ENCODE data around the gene HMCN2. TPM values are rescaled to one million over a fixed set of nuclear protein-coding genes. Genes with fewer than 3 reads are reported as not detected.

The HMCN2 gene
- total RNA-seq, 1 donor from 2014 or later, result 7.8 TPM

DNA sequence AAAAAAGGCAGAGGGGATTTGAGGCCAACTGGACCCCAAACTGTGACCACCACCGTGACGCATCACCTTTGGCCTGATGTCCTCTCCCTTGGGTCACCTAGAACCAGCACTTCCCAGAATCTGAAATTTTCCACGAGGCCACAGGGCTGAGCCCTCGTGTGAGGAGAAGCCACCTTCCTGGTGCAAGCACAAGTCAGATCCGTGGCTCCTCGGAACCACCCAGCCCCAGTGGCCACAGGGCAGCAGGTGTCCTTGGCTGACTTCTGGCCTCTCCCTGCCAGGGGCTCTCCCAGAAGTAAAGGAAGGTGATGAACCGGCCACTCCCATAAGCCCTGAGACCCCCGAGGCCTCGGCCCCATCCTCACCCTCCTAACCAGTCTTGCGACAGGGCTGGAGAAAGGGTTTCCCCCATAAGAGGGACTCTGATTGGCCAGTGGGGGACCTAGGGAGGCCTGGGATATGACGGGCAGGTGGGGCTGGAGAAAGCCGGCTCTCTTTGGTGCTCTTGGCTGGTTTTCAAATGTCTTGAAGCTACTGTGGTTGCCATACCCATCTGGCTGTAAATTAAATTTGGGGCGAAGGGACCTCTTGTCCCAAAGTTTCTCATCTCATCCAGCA lies 20.9 kb upstream of the HMCN2 start:
- Histone ChIP-seq H3K27me3 (no peaks in the 10 kb centered on the region), H3K9me3 (no peaks in the 10 kb centered on the region), H3K4me3 (no peak overlapping the region), H3K4me1 (peaks cover 3% of the 10 kb centered on the region), H3K27ac (no peak overlapping the region), H3K36me3 (no peaks in the 10 kb centered on the region)
- no peak for DNase-seq
- ATAC-seq, result no peak
- intact Hi-C loops (cut with DNase I), result no loop called here
- no peak for TF ChIP-seq CTCF (IDR thresholded peaks at IDR 0.05)

GRCh38 chr9:130245474-130245873 lies 20.1 kb upstream of the HMCN2 start:
- no peak for TF ChIP-seq CTCF (IDR thresholded peaks at IDR 0.05)
- H3K4me3 ChIP-seq, result no peak overlapping the region
- no peak for DNase-seq
- H3K27ac ChIP-seq, result no peak overlapping the region
- H3K27me3 ChIP-seq, result no peaks in the 10 kb centered on the region
- H3K4me1 ChIP-seq, result peaks cover 3% of the 10 kb centered on the region
- ATAC-seq, result no peak
- no peaks in the 10 kb centered on the region for H3K36me3 ChIP-seq
- H3K9me3 ChIP-seq, result no peaks in the 10 kb centered on the region
- intact Hi-C loops (cut with DNase I), result no loop called here

DNA sequence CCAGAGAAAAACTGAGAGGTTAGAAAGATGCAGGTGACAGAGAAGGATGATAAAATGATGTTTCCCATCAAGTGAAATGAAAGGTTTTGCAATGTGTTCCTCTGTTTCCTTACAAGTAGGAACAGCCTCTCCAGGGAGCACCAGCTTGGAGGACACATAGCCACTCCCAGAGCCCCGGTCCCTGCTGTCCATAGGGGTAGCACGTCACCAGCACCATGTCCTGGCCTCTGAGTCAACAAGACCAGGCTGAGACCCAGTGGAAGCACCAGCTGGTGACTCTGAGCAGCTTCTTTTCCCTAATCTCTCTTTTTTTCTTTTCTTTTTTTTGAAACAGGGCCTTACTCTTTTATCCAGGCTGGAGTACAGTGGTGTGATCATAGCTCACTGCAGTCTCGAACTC lies 19.4 kb upstream of the HMCN2 start:
- ATAC-seq (no peak), DNase-seq (no peak)
- no peaks in the 10 kb centered on the region for H3K36me3 ChIP-seq
- peaks cover 4% of the 10 kb centered on the region for H3K9me3 ChIP-seq
- intact Hi-C loops (cut with DNase I), result no loop called here
- H3K4me1 ChIP-seq, result peaks cover 3% of the 10 kb centered on the region
- TF ChIP-seq CTCF (IDR thresholded peaks at IDR 0.05), result no peak
- no peak overlapping the region for H3K4me3 ChIP-seq
- no peak overlapping the region for H3K27ac ChIP-seq
- H3K27me3 ChIP-seq, result no peaks in the 10 kb centered on the region

- Histone ChIP-seq H3K27me3 (peaks cover 8% of the 10 kb centered on the region), H3K4me3 (no peak overlapping the region), H3K27ac (no peak overlapping the region), H3K4me1 (no peaks in the 10 kb centered on the region), H3K9me3 (peaks cover 4% of the 10 kb centered on the region), H3K36me3 (no peaks in the 10 kb centered on the region)
- DNase-seq (no peak), ATAC-seq (no peak)
- intact Hi-C loops (cut with DNase I), result no loop called here
- TF ChIP-seq CTCF (IDR thresholded peaks at IDR 0.05), result no peak
Measured at GRCh38 chr9:130254747-130255630, 10.6 kb upstream of the HMCN2 start.

GRCh38 chr9:130255631-130256134 lies 9.9 kb upstream of the HMCN2 start:
- intact Hi-C loops (cut with DNase I), result no loop called here
- no peak for DNase-seq
- no peak for TF ChIP-seq CTCF (IDR thresholded peaks at IDR 0.05)

More at GRCh38 chr9:130255631-130256134, 9.9 kb upstream of the HMCN2 start:
- no peak for ATAC-seq
- no peaks in the 10 kb centered on the region for H3K36me3 ChIP-seq
- H3K27ac ChIP-seq, result no peak overlapping the region
- H3K4me3 ChIP-seq, result no peak overlapping the region
- no peaks in the 10 kb centered on the region for H3K4me1 ChIP-seq
- H3K27me3 ChIP-seq, result peaks cover 8% of the 10 kb centered on the region
- peaks cover 3% of the 10 kb centered on the region for H3K9me3 ChIP-seq
